A549 (cell line): ENCODE results near the gene PVRIG. TPM values are rescaled to one million over a fixed set of nuclear protein-coding genes. Genes with fewer than 3 reads are reported as not detected.

Source experiments
- ATAC-seq, 2 experiments: fragments of 200-7000 bp in 1 of 2; fragments of >200 bp in 1 of 2; cut with Nextera tagmentation in 1 of 2; cut with Tn5 transposase in 1 of 2; 3 replicates each; pipeline versions ENCODE4 v1.8.0 to v1.9.1; 2018 to 2020; ENCODE audit warnings: mild to moderate bottlenecking in 1 of 2, moderate library complexity in 1 of 2
- CTCF ChIA-PET: fragments of 300-600 bp; sonication (Branson Sonifier 250); formaldehyde crosslinking; extraction: SDS; loops from one replicate; lab custom pipeline; 2021; ENCODE audit warnings: antibody characterized with exemption, inconsistent platforms; lab: Yijun Ruan, JAX
- POLR2A ChIA-PET: fragments of 350-600 bp; formaldehyde crosslinking; extraction: SDS; loops from one replicate; lab custom pipeline; 2021; ENCODE audit warnings: antibody characterized with exemption, inconsistent platforms; lab: Yijun Ruan, JAX
- DNase-seq, 2 experiments: peaks; one replicate each; pipeline versions ENCODE4 v3.0.0 to v3.0.0-alpha.2; 2011 to 2016; ENCODE audit warnings: low read depth in 1 of 2, low spot score in 1 of 2
- FAIRE-seq: peaks from 2 replicates; lab custom pipeline; 2011; peaks lifted over from hg19 to GRCh38; lab: Jason Lieb, UNC
- H3K27ac ChIP-seq, 2 experiments: fragments of >200 bp; sonication (Bioruptor Twin); formaldehyde crosslinking; 3 replicates each; pipeline ENCODE4 v1.5.1; 2016 to 2017
- H3K4me1 ChIP-seq: fragments of >200 bp; sonication (Bioruptor Twin); formaldehyde crosslinking; 3 replicates; pipeline ENCODE4 v1.6.1; 2016
- H3K4me2 ChIP-seq: fragments of >200 bp; sonication (Bioruptor Twin); formaldehyde crosslinking; 3 replicates; pipeline ENCODE4 v1.6.1; 2016
- H3K4me3 ChIP-seq: fragments of >200 bp; sonication (Bioruptor Twin); formaldehyde crosslinking; 3 replicates; pipeline ENCODE4 v1.5.1; 2016
- H3K9me3 ChIP-seq: fragments of >200 bp; sonication (Bioruptor Twin); formaldehyde crosslinking; 3 replicates; pipeline ENCODE4 v1.6.1; 2016
- ATOH8 ChIP-seq: fragments of 250-450 bp; sonication (Bioruptor Pico); IDR thresholded peaks from 2 replicates; pipeline ENCODE4 v1.5.0; 2020; ENCODE audit warnings: low read depth, mild to moderate bottlenecking, moderate library complexity
- CBX2 ChIP-seq: fragments of 200-600 bp; sonication (generic); IDR thresholded peaks from 2 replicates; pipeline ENCODE4 v1.6.1; 2016; ENCODE audit warnings: low read depth, mild to moderate bottlenecking, borderline replicate concordance
- EHMT2 ChIP-seq: fragments of 200-600 bp; sonication (generic); IDR thresholded peaks from 2 replicates; pipeline ENCODE4 v1.6.1; 2016; ENCODE audit warnings: antibody characterized with exemption, low read depth, mild to moderate bottlenecking, moderate library complexity
- FOSL2 ChIP-seq, 2 experiments: fragments of 450-650 bp in 1 of 2; fragments of >200 bp in 1 of 2; sonication (Bioruptor Twin) in 1 of 2; formaldehyde crosslinking; IDR thresholded peaks; 2 replicates each; pipeline versions ENCODE4 v1.5.0 to v1.6.1; 2016 to 2020; ENCODE audit warnings: mild to moderate bottlenecking in 1 of 2, moderate library complexity in 1 of 2
- FOXS1 ChIP-seq: fragments of 250-450 bp; sonication (Bioruptor Pico); IDR thresholded peaks from 2 replicates; pipeline ENCODE4 v1.5.0; 2020; ENCODE audit warnings: mild to moderate bottlenecking, moderate library complexity
- HES2 ChIP-seq: fragments of >200 bp; sonication (Bioruptor Twin); formaldehyde crosslinking; IDR thresholded peaks from 2 replicates; pipeline ENCODE4 v1.6.1; 2016
- HOXA7 ChIP-seq: fragments of 250-450 bp; sonication (Bioruptor Pico); IDR thresholded peaks from 2 replicates; pipeline ENCODE4 v1.5.0; 2020; ENCODE audit warnings: mild to moderate bottlenecking, moderate library complexity
- HOXB13 ChIP-seq: fragments of 250-450 bp; sonication (Bioruptor Pico); IDR thresholded peaks from 2 replicates; pipeline ENCODE4 v1.5.0; 2020; ENCODE audit warnings: low read depth, mild to moderate bottlenecking, moderate library complexity
- HOXB5 ChIP-seq: fragments of 250-450 bp; sonication (Bioruptor Pico); IDR thresholded peaks from 2 replicates; pipeline ENCODE4 v1.5.0; 2020; ENCODE audit warnings: mild to moderate bottlenecking, moderate library complexity
- JUN ChIP-seq, 2 experiments: fragments of >200 bp; sonication (Bioruptor Twin); formaldehyde crosslinking; IDR thresholded peaks; 2 replicates in 1 of 2; 3 replicates in 1 of 2; pipeline ENCODE4 v1.6.1; 2016 to 2017
- KDM5A ChIP-seq: fragments of 200-600 bp; sonication (generic); IDR thresholded peaks from 2 replicates; pipeline ENCODE4 v1.6.1; 2016; ENCODE audit warnings: antibody characterized with exemption, mild to moderate bottlenecking
- MAZ ChIP-seq: fragments of 150-350 bp; IDR thresholded peaks from 2 replicates; pipeline ENCODE4 v1.6.1; 2014; ENCODE audit warnings: antibody characterized with exemption, low read depth, low read length, borderline replicate concordance
- RAD21 ChIP-seq, 2 experiments: fragments of >200 bp in 1 of 2; sonication (Bioruptor Twin) in 1 of 2; formaldehyde crosslinking in 1 of 2; IDR thresholded peaks in 1 of 2; conservative IDR thresholded peaks in 1 of 2; 2 replicates in 1 of 2; 3 replicates in 1 of 2; pipeline ENCODE4 v1.6.1; 2012 to 2018; ENCODE audit warnings: inconsistent platforms in 1 of 2
- REST ChIP-seq: fragments of 200-600 bp; sonication (generic); IDR thresholded peaks from 2 replicates; pipeline ENCODE4 v1.6.1; 2016; ENCODE audit warnings: antibody characterized with exemption, mild to moderate bottlenecking, moderate library complexity
- RNF2 ChIP-seq: fragments of 200-600 bp; sonication (generic); IDR thresholded peaks from 2 replicates; pipeline ENCODE4 v1.6.1; 2016; ENCODE audit warnings: low read depth, mild to moderate bottlenecking, antibody characterized with exemption, moderate library complexity, borderline replicate concordance
- TFCP2L1 ChIP-seq: fragments of 250-450 bp; sonication (Bioruptor Pico); IDR thresholded peaks from 2 replicates; pipeline ENCODE4 v1.5.0; 2021; ENCODE audit warnings: mild to moderate bottlenecking
- TP53 ChIP-seq: fragments of 250-450 bp; sonication (Bioruptor Pico); IDR thresholded peaks from 2 replicates; pipeline ENCODE4 v1.5.0; 2021; ENCODE audit warnings: mild to moderate bottlenecking, moderate library complexity
- ZC3H11A ChIP-seq: fragments of 450-650 bp; IDR thresholded peaks from 2 replicates; pipeline ENCODE4 v1.6.1; 2014; ENCODE audit warnings: antibody characterized with exemption, mild to moderate bottlenecking
- ZFP36 ChIP-seq: fragments of 450-650 bp; IDR thresholded peaks from 2 replicates; pipeline ENCODE4 v1.6.1; 2014; ENCODE audit warnings: borderline replicate concordance; ENCODE audit not compliant: partially characterized antibody
- WGBS: methylation state at CpG from one replicate; pipeline ENCODE4 v1.1.6; 2017; ENCODE audit errors: missing lambda C conversion rate; 5-methylcytosine and 5-hydroxymethylcytosine counted together
- polyA plus RNA-seq, 4 experiments: library from polyadenylated mRNA; depleted of rRNA in 3 of 4; stranded (reverse); fragments of >200 nt; fragmentation: RNase III in 1 of 4; extraction: RNeasy Plus Mini Kit Qiagen cat#74134 plus additional on column Dnase treatment in 1 of 4; gene quantifications; 2 replicates in 3 of 4; 3 replicates in 1 of 4; pipeline ENCODE4 v1.2.3, GENCODE V29; 2011 to 2017

PVRIG gene
- polyA plus RNA-seq, 2 of the 4 experiments (the other 2 are of a cell fraction), result not detected

GRCh38 chr7:100219271-100219737 is 445 bp upstream of the PVRIG start:
- H3K4me2 ChIP-seq, result no peak overlapping the region
- 87% methylated on average over 10 of the region's 10 CpGs for WGBS
- DNase-seq (no peak), ATAC-seq (no peak), FAIRE-seq (no peak)
- TF ChIP-seq HOXB13 (CRISPR knock-in tag) (no peak), HES2 (no peak), EHMT2 (no peak), KDM5A (no peak), JUN (IDR thresholded peaks at IDR 0.05) (no peak), HOXB5 (CRISPR knock-in tag) (no peak), HOXA7 (CRISPR knock-in tag) (no peak), RAD21 (conservative IDR thresholded peaks at IDR 0.05 in 1 of 2, IDR thresholded peaks at IDR 0.05 in 1 of 2) (no peak), ZFP36 (no peak), FOXS1 (CRISPR knock-in tag) (no peak), ZC3H11A (no peak), CBX2 (no peak), ATOH8 (CRISPR knock-in tag) (no peak), RNF2 (no peak), MAZ (no peak), REST (no peak), TP53 (CRISPR knock-in tag) (no peak), FOSL2 (IDR thresholded peaks at IDR 0.05) (no peak), FOSL2 (CRISPR knock-in tag; IDR thresholded peaks at IDR 0.05) (no peak), TFCP2L1 (CRISPR knock-in tag) (no peak)
- CTCF ChIA-PET, result interaction anchor here (1.3 to 6.8 kb wide), 2 partner anchors 29 to 87 kb away, joined by 5 to 58 read pairs; no protein-coding TSS in a partner anchor
- no peaks in the 10 kb centered on the region for H3K4me1 ChIP-seq
- POLR2A ChIA-PET, result no interaction called here
- no peak overlapping the region for H3K4me3 ChIP-seq
- no peak overlapping the region for H3K27ac ChIP-seq
- H3K9me3 ChIP-seq, result no peaks in the 10 kb centered on the region

- POLR2A ChIA-PET, result no interaction called here
- no peak overlapping the region for H3K4me3 ChIP-seq
- no peaks in the 10 kb centered on the region for H3K4me1 ChIP-seq
- no peak for DNase-seq
- TF ChIP-seq REST (no peak), FOSL2 (IDR thresholded peaks at IDR 0.05) (no peak), FOSL2 (CRISPR knock-in tag; IDR thresholded peaks at IDR 0.05) (no peak), TFCP2L1 (CRISPR knock-in tag) (no peak)
- H3K27ac ChIP-seq, result no peak overlapping the region
- H3K4me2 ChIP-seq, result no peak overlapping the region
- 92% methylated on average over 14 of the region's 22 CpGs for WGBS
- CTCF ChIA-PET, result interaction anchor here (0.6 to 2.5 kb wide), 6 partner anchors 12 to 92 kb away, joined by 3 to 17 read pairs (median 5); no protein-coding TSS in a partner anchor
- H3K9me3 ChIP-seq, result no peaks in the 10 kb centered on the region
- FAIRE-seq, result no peak
- no peak for ATAC-seq
These were observed 959 bp downstream of the PVRIG start for GRCh38 chr7:100220586-100221230.
